Erythroblast (primary cell): Measurements from ENCODE around the gene MYL7.

Source experiments
- GATA1 ChIP-seq: IDR thresholded peaks from 2 replicates; pipeline ENCODE4 v1.6.1; 2011; ENCODE audit warnings: low read depth, mild to moderate bottlenecking, control low read depth, low read length, moderate library complexity
- POLR2A ChIP-seq: IDR thresholded peaks from 2 replicates; pipeline ENCODE4 v1.6.1; 2011; ENCODE audit warnings: mild to moderate bottlenecking, low read length

DNA sequence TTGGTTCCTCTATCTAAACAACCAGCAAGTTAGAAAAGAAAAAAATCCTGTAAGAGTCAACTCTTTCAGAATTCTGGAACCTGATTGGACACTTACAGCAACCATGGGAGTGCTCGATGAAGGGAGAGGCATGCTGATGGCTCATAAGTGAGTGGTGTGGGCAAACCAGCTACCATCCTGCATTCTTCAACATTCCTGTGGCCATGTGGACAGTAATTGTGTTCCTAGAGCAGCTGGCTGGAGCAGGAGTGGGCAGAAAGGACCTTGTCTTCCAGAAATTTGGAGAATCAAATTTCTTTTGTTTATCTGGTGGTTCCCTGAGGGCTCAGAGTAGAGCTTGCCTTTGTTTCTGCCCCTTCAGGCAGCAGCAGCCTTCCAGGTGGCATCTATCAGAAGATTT, 22.5 kb upstream of the MYL7 start:
- no peak for TF ChIP-seq POLR2A
- no peak for TF ChIP-seq GATA1
